LNCaP clone FGC (cell line): ENCODE results near the gene MRC1.

Source experiments
- DNase-seq: peaks from one replicate; pipeline ENCODE4 v3.0.0-alpha.2; 2011; ENCODE audit warnings: low read depth
- H3K4me3 ChIP-seq: 2 replicates; pipeline ENCODE4 v1.5.1; 2011; ENCODE audit warnings: mild to moderate bottlenecking, low read depth, low read length, control low read depth
- CTCF ChIP-seq: IDR thresholded peaks from 2 replicates; pipeline ENCODE4 v1.5.1; 2012; ENCODE audit warnings: mild to moderate bottlenecking; ENCODE audit not compliant: control insufficient read depth, insufficient read depth; ENCODE audit errors: extremely low read depth

The MRC1 gene

DNA sequence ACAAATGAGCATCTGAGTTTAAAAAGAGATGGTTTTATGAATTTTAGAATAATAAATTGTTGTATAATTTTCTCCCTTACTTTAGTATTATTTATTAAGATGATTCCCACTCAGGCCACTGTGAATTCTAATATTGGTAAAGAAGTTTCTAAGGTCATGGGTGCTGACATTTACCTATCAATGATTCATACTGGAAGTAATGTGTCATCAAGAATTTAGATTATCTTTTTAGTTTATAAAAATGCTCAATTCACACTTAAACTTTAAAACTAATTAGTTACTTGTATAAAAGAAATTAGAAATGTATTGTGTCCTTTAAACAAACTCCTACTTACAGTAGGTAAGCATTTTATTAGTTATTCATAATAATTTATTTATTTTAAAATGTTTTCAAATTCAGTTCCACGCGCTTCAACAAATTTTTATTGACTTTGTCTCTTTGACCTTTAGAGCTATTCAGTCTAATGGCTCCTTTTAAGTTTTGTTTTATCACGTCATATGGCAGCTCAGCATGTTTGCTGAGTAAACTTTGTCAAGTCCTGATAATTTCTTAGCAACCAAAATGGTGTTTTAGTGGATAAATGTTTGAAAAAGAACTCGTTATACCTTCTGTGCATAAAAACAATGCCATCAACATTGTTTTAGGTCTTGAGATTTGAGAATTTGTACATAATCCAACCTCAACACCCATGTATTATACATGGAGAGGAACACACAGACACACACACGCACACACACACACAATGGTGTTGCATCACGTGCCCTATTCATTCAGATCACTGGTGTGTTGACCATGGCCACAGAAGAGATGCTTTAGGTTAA lies 15.1 kb upstream of the MRC1 start:
- TF ChIP-seq CTCF: no peak
- H3K4me3 ChIP-seq: no peak overlapping the region
- DNase-seq: peak; percentile 52

DNA sequence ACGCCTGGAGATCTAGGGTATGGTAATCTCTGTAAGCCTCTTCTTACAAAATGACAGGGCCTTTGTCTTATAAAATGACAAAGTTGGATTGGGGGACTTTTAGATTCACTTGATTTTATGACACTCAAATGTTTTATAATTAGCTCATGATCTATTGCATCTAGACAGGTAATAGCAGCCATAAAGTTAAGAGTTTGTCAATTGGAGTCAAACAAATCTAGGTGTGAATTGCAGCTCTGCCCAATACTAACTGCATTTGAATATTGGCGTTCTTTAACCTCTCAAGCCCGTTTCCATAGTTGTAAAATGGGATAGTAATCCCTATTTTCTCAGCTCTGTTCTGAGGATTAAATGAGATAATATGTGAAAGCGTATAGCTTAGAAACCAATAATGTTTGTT lies 14.1 kb upstream of the MRC1 start:
- no peak for TF ChIP-seq CTCF
- no peak for DNase-seq
- H3K4me3 ChIP-seq: no peak overlapping the region

GRCh38 chr10:17795813-17796594 lies 13.1 kb upstream of the MRC1 start:
- DNase-seq: no peak
- TF ChIP-seq CTCF: no peak
- H3K4me3 ChIP-seq: no peak overlapping the region

- DNase-seq: no peak
- no peak overlapping the region for H3K4me3 ChIP-seq
- no peak for TF ChIP-seq CTCF
Measured at GRCh38 chr10:17801507-17801906, 7.6 kb upstream of the MRC1 start.

GRCh38 chr10:17802350-17802749 lies 6.8 kb upstream of the MRC1 start:
- DNase-seq: no peak
- no peak for TF ChIP-seq CTCF
- no peak overlapping the region for H3K4me3 ChIP-seq

- DNase-seq: no peak
- no peak for TF ChIP-seq CTCF
- H3K4me3 ChIP-seq: no peak overlapping the region
Measured at GRCh38 chr10:17802976-17803375, 6.2 kb upstream of the MRC1 start.

DNA sequence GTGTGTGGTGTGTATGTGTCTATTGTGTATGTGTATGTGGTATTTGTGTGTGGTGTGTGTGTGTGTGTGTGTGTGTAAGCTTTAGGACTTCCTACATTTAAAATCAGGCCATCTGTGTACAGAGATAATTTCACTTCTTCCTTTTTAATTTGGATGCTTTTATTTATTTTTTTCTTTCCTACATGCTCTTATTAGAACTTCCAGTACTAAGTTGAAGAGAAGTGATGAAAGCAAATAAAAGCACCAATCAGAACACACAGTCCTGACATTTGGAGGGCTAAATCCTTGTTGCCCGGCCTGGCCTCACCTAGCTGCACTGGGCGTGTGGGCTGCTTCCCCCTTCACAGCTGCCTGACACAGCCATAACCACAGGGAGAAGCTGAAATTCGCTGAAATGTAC lies 3.8 kb upstream of the MRC1 start:
- no peak for DNase-seq
- no peak for TF ChIP-seq CTCF
- no peak overlapping the region for H3K4me3 ChIP-seq
